ENCODE data around the gene ABCB10. TPM values are rescaled to one million over a fixed set of nuclear protein-coding genes. Genes with fewer than 3 reads are reported as not detected.

ABCB10 gene
- total RNA-seq, 1 experiment from 2014 or later = 19.2 TPM

DNA sequence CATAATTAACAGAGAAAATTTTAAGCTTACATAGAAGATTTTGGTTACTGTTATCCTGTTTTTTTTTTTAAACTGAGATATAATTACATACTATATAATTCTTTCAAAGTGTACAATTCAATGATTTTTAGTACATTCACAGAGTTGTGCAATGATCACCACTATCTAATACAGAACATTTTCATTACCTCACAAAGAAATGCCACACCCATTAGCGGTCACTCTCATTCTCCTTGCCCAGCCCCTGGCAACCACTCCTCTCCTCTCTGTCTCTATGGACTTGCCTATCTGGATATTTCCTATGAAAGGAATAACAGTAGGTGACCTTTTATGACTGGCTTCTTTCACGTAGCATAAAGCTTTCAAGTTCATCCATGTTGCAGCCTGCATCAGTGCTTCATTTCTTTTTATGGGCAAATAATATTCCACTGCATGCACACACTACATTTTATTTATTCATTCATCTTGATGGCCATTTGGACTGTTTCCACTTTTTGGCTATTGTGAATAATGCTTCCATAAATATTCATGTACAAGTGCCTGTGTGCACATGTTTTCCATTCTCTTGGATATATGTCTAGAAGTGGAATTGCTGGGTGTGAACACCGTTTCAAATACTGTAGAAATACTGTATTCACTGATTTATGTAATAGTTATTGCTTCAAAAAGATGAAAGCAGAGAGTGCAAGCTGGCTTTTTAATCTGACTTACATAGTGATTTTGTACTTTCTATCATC, 40.9 kb upstream of the ABCB10 start:
- TF ChIP-seq SIN3A (IDR thresholded peaks at IDR 0.05; ENCODE audit: borderline replicate concordance, insufficient read depth, low read depth, low read length) (no peak), TCF7L2 (IDR thresholded peaks at IDR 0.05; ENCODE audit: low read depth, low read length) (no peak), REST (IDR thresholded peaks at IDR 0.05; ENCODE audit: insufficient read depth in 1 of 2, low read depth in 2 of 2, low read length in 1 of 2) (no peak), POLR2AphosphoS5 (IDR thresholded peaks at IDR 0.05; ENCODE audit: low read depth, low read length) (no peak)
- TF ChIP-seq, protein P1, sequence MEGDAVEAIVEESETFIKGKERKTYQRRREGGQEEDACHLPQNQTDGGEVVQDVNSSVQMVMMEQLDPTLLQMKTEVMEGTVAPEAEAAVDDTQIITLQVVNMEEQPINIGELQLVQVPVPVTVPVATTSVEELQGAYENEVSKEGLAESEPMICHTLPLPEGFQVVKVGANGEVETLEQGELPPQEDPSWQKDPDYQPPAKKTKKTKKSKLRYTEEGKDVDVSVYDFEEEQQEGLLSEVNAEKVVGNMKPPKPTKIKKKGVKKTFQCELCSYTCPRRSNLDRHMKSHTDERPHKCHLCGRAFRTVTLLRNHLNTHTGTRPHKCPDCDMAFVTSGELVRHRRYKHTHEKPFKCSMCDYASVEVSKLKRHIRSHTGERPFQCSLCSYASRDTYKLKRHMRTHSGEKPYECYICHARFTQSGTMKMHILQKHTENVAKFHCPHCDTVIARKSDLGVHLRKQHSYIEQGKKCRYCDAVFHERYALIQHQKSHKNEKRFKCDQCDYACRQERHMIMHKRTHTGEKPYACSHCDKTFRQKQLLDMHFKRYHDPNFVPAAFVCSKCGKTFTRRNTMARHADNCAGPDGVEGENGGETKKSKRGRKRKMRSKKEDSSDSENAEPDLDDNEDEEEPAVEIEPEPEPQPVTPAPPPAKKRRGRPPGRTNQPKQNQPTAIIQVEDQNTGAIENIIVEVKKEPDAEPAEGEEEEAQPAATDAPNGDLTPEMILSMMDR (IDR thresholded peaks at IDR 0.05) = no peak
- ATAC-seq (no peak), DNase-seq (ENCODE audit: low read depth, low spot score) (no peak)
- BruUV-seq (replicated peaks) = TSS peak; percentile 34
- Histone ChIP-seq H3K27me3 (ENCODE audit: control insufficient read depth, insufficient read depth, low read length) (no peaks in the 10 kb centered on the region), H3K4me3 (ENCODE audit: low read depth in 2 of 2, low read length in 2 of 2) (no peak overlapping the region), H3K9me3 (ENCODE audit: control insufficient read depth, insufficient read depth, low read depth, low read length) (no peaks in the 10 kb centered on the region), H3K36me3 (ENCODE audit: control insufficient read depth, insufficient read depth, low read length) (peaks cover 18% of the 10 kb centered on the region), H3K4me1 (ENCODE audit: control insufficient read depth, insufficient read depth, low read length) (no peaks in the 10 kb centered on the region), H3K27ac (ENCODE audit: low read length) (no peak overlapping the region)
- ChIA-PET POLR2A (no interaction called here), CTCF (interaction anchor here (0.7 kb wide), 1 partner anchor 42 kb away, joined by 3 read pairs; no protein-coding TSS in a partner anchor)
- in situ Hi-C loops (cut with HindIII; ENCODE audit: low pct_unique_long_range_greater_than_20kb, low sequenced_read_pairs) (no loop called here), intact Hi-C loops (cut with micrococcal nuclease; ENCODE audit: unreplicated experiment) (no loop called here)

DNA sequence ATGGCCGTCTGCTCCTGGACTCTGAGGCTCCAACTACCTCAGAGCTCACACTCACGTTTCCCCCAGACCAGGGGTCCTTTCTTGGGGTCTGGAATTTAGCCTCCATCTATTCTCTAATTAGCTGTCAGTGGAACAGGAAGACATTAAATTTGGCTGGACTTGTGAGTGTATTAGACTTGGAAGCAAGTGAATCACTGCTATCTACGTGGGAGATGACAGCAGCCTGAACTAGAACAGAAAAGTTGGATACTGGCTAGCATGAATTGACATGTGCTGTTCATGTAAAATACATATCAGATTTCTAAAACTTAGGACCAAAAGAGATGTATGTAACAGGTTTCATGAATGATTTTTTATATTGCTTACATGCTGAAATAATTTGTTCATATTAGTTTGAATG, 39.4 kb upstream of the ABCB10 start:
- intact Hi-C loops (cut with micrococcal nuclease; ENCODE audit: unreplicated experiment) = no loop called here
- no peaks in the 10 kb centered on the region for H3K9me3 ChIP-seq (ENCODE audit: control insufficient read depth, insufficient read depth, low read depth, low read length)
- TF ChIP-seq SIN3A (IDR thresholded peaks at IDR 0.05; ENCODE audit: borderline replicate concordance, insufficient read depth, low read depth, low read length) (no peak), TCF7L2 (IDR thresholded peaks at IDR 0.05; ENCODE audit: low read depth, low read length) (no peak), REST (IDR thresholded peaks at IDR 0.05; ENCODE audit: insufficient read depth in 1 of 2, low read depth in 2 of 2, low read length in 1 of 2) (no peak), POLR2AphosphoS5 (IDR thresholded peaks at IDR 0.05; ENCODE audit: low read depth, low read length) (no peak)
- TF ChIP-seq, protein P1 (IDR thresholded peaks at IDR 0.05) = no peak
- no peak overlapping the region for H3K4me3 ChIP-seq (ENCODE audit: low read depth in 2 of 2, low read length in 2 of 2)
- ChIA-PET POLR2A (no interaction called here), CTCF (no interaction called here)
- no peak for DNase-seq (ENCODE audit: low read depth, low spot score)
- no peaks in the 10 kb centered on the region for H3K27me3 ChIP-seq (ENCODE audit: control insufficient read depth, insufficient read depth, low read length)
- peaks cover 17% of the 10 kb centered on the region for H3K36me3 ChIP-seq (ENCODE audit: control insufficient read depth, insufficient read depth, low read length)
- no TSS peak for BruUV-seq (replicated peaks)
- in situ Hi-C loops (cut with HindIII; ENCODE audit: low pct_unique_long_range_greater_than_20kb, low sequenced_read_pairs) = no loop called here
- no peaks in the 10 kb centered on the region for H3K4me1 ChIP-seq (ENCODE audit: control insufficient read depth, insufficient read depth, low read length)
- no peak for ATAC-seq
- no peak overlapping the region for H3K27ac ChIP-seq (ENCODE audit: low read length)
